B cell (primary cell): Measurements from ENCODE around the gene ODAD4. TPM values are rescaled to one million over a fixed set of nuclear protein-coding genes. Genes with fewer than 3 reads are reported as not detected.

Source experiments
- ATAC-seq: fragments of 200-7000 bp; cut with Tn5 transposase; one replicate; pipeline ENCODE4 v1.10.0; 2021; ENCODE audit warnings: low read depth, mild to moderate bottlenecking, moderate number of reproducible peaks, moderate library complexity
- CTCF ChIA-PET: fragments of 350-600 bp; sonication (Branson Sonifier 250); formaldehyde crosslinking; loops from one replicate; lab custom pipeline; 2021; ENCODE audit warnings: antibody characterized with exemption, inconsistent platforms; lab: Charles Lee
- POLR2A ChIA-PET: fragments of 350-600 bp; sonication (Branson Sonifier 250); formaldehyde crosslinking; loops from one replicate; lab custom pipeline; 2021; ENCODE audit warnings: antibody characterized with exemption; lab: Charles Lee
- DNase-seq: peaks from one replicate; pipeline ENCODE4 v3.0.0; 2013
- H2AFZ ChIP-seq: 2 replicates; pipeline ENCODE4 v1.6.1; 2012; ENCODE audit warnings: mild to moderate bottlenecking, low read depth, low read length; ENCODE audit not compliant: insufficient read depth, poor library complexity, severe bottlenecking
- H3K27ac ChIP-seq, 2 donors: 1 replicate in 1 of 2; 2 replicates in 1 of 2; pipeline ENCODE4 v1.5.1; 2012 to 2013; ENCODE audit warnings: low read length in 2 of 2, mild to moderate bottlenecking in 2 of 2, moderate library complexity in 1 of 2
- H3K27me3 ChIP-seq, 4 experiments: fragments of 200-600 bp in 1 of 4; sonication (generic) in 1 of 4; replicated peaks in 1 of 4; 1 replicate in 2 of 4; 2 replicates in 2 of 4; pipeline versions ENCODE4 v1.6.1 to v1.7.0; 2013 to 2016; ENCODE audit warnings: low read length in 3 of 4, mild to moderate bottlenecking in 2 of 4, mixed read lengths in 1 of 4, moderate library complexity in 1 of 4; ENCODE audit not compliant: insufficient read depth in 4 of 4, control insufficient read depth in 3 of 4; ENCODE audit errors: control extremely low read depth in 1 of 4
- H3K36me3 ChIP-seq, 2 experiments: replicated peaks in 1 of 2; 1 replicate in 1 of 2; 2 replicates in 1 of 2; pipeline versions ENCODE4 v1.6.1 to v1.7.1; 2013; ENCODE audit warnings: low read length in 1 of 2; ENCODE audit not compliant: insufficient read depth in 2 of 2, control insufficient read depth in 1 of 2; ENCODE audit errors: control extremely low read depth in 1 of 2, extremely low read depth in 1 of 2
- H3K4me1 ChIP-seq, 2 donors: fragments of 200-600 bp in 1 of 2; sonication (generic) in 1 of 2; 1 replicate in 1 of 2; 2 replicates in 1 of 2; pipeline versions ENCODE4 v1.5.1 to v1.6.1; 2013 to 2017; ENCODE audit warnings: low read length in 2 of 2; ENCODE audit not compliant: control insufficient read depth in 2 of 2, insufficient read depth in 2 of 2
- H3K4me2 ChIP-seq: replicated peaks from 2 replicates; pipeline ENCODE3; 2012; ENCODE audit warnings: mild to moderate bottlenecking, low read depth, low read length; ENCODE audit not compliant: poor library complexity, severe bottlenecking
- H3K4me3 ChIP-seq, 5 experiments: fragments of 200-600 bp in 1 of 5; sonication (generic) in 1 of 5; 1 replicate in 3 of 5; 2 replicates in 2 of 5; pipeline versions ENCODE4 v1.5.1 to v1.7.0; 2011 to 2016; ENCODE audit warnings: low read length in 4 of 5, mild to moderate bottlenecking in 4 of 5, low read depth in 2 of 5, control low read depth in 1 of 5, moderate library complexity in 1 of 5; ENCODE audit not compliant: insufficient read depth in 1 of 5; ENCODE audit errors: control extremely low read depth in 1 of 5, extremely low read depth in 1 of 5
- H3K79me2 ChIP-seq: fragments of 200-600 bp; sonication (generic); one replicate; pipeline ENCODE4 v1.6.0; 2016; ENCODE audit warnings: low read length; ENCODE audit not compliant: control insufficient read depth, insufficient read depth
- H3K9ac ChIP-seq: fragments of 200-600 bp; sonication (generic); 2 replicates; pipeline ENCODE4 v1.6.1; 2017; ENCODE audit warnings: mild to moderate bottlenecking, low read length, moderate library complexity
- H3K9me3 ChIP-seq, 3 donors: one replicate each; pipeline versions ENCODE4 v1.6.1 to v1.7.1; 2013; ENCODE audit warnings: low read length in 2 of 3; ENCODE audit not compliant: control insufficient read depth in 2 of 3, insufficient read depth in 1 of 3; ENCODE audit errors: control extremely low read depth in 1 of 3
- H4K20me1 ChIP-seq: 2 replicates; pipeline ENCODE4 v1.6.0; 2012; ENCODE audit warnings: mild to moderate bottlenecking, low read length; ENCODE audit not compliant: insufficient read depth, control insufficient read depth, poor library complexity, severe bottlenecking
- H3K27ac Mint-ChIP-seq: one replicate; pipeline ENCODE4 v1.8.0; 2021; ENCODE audit warnings: mixed read lengths
- H3K27me3 Mint-ChIP-seq: one replicate; pipeline ENCODE4 v1.8.0; 2021; ENCODE audit warnings: mixed read lengths
- H3K4me1 Mint-ChIP-seq: one replicate; pipeline ENCODE4 v1.8.0; 2021; ENCODE audit warnings: mixed read lengths
- H3K4me3 Mint-ChIP-seq: one replicate; pipeline ENCODE4 v1.8.0; 2021; ENCODE audit warnings: mixed read lengths
- H3K9me3 Mint-ChIP-seq: one replicate; pipeline ENCODE4 v1.8.0; 2022; ENCODE audit warnings: mixed read lengths; ENCODE audit not compliant: insufficient read depth
- EZH2 ChIP-seq: IDR thresholded peaks from 2 replicates; pipeline ENCODE4 v1.6.1; 2012; ENCODE audit warnings: borderline replicate concordance, low read depth, mild to moderate bottlenecking, moderate library complexity, low read length; ENCODE audit not compliant: insufficient read depth, poor library complexity, severe bottlenecking
- WGBS: methylation state at CpG from one replicate; pipeline ENCODE4 v1.1.5; 2013; ENCODE audit warnings: missing lambda C conversion rate; ENCODE audit not compliant: insufficient coverage; 5-methylcytosine and 5-hydroxymethylcytosine counted together
- intact Hi-C: fragments of 100-400 bp; cut with micrococcal nuclease; formaldehyde crosslinking; loops from one replicate; pipeline ENCODE4 v1.10.0; 2022
- polyA plus RNA-seq: library from polyadenylated mRNA; depleted of rRNA; stranded (reverse); fragments of >200 nt; gene quantifications from 2 replicates; pipeline ENCODE4 v1.2.3, GENCODE V29; 2012
- total RNA-seq, 2 donors: library from RNA; stranded (reverse); fragments of 120-200 nt in 1 of 2; gene quantifications; 1 replicate in 1 of 2; 2 replicates in 1 of 2; pipeline versions ENCODE4 v1.2.3 to v1.2.4, GENCODE V29; 2013 to 2022
- TF ChIP-seq, protein P1 (sequence below): fragments of 200-600 bp; IDR thresholded peaks from one replicate; pipeline ENCODE4 v1.8.0; 2022; ENCODE audit warnings: antibody characterized with exemption, mild to moderate bottlenecking

Gene ODAD4
- total and polyA plus RNA-seq, 2 donors (not counting 1 experiment from before 2014, with no cell fraction given) = 0.27 TPM; not detected in 1

- no peaks in the 10 kb centered on the region for H3K4me1 Mint-ChIP-seq
- H4K20me1 ChIP-seq = no peaks in the 10 kb centered on the region
- no peaks in the 10 kb centered on the region for H3K27me3 ChIP-seq
- intact Hi-C loops = no loop called here
- H3K79me2 ChIP-seq = no peaks in the 10 kb centered on the region
- no peak for TF ChIP-seq EZH2
- TF ChIP-seq, protein P1, sequence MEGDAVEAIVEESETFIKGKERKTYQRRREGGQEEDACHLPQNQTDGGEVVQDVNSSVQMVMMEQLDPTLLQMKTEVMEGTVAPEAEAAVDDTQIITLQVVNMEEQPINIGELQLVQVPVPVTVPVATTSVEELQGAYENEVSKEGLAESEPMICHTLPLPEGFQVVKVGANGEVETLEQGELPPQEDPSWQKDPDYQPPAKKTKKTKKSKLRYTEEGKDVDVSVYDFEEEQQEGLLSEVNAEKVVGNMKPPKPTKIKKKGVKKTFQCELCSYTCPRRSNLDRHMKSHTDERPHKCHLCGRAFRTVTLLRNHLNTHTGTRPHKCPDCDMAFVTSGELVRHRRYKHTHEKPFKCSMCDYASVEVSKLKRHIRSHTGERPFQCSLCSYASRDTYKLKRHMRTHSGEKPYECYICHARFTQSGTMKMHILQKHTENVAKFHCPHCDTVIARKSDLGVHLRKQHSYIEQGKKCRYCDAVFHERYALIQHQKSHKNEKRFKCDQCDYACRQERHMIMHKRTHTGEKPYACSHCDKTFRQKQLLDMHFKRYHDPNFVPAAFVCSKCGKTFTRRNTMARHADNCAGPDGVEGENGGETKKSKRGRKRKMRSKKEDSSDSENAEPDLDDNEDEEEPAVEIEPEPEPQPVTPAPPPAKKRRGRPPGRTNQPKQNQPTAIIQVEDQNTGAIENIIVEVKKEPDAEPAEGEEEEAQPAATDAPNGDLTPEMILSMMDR = no peak
- no peaks in the 10 kb centered on the region for H3K9me3 Mint-ChIP-seq
- H3K9me3 ChIP-seq = no peaks in the 10 kb centered on the region
- no peak overlapping the region for H3K27ac ChIP-seq
- DNase-seq (no peak), ATAC-seq (no peak)
- H3K4me2 ChIP-seq = no peak overlapping the region
- no peak overlapping the region for H2AFZ ChIP-seq
- no peak overlapping the region for H3K4me3 Mint-ChIP-seq
- no peak overlapping the region for H3K27ac Mint-ChIP-seq
- ChIA-PET CTCF (interaction anchor here (0.5 to 1.1 kb wide), 3 partner anchors 25 to 447 kb away, joined by 3 to 5 read pairs (median 4); no protein-coding TSS in a partner anchor), POLR2A (no interaction called here)
- WGBS = 93% methylated on average over 10 of the region's 19 CpGs
- H3K9ac ChIP-seq = no peak overlapping the region
- no peaks in the 10 kb centered on the region for H3K4me1 ChIP-seq
- H3K4me3 ChIP-seq = no peak overlapping the region
- peaks cover 3% of the 10 kb centered on the region for H3K27me3 Mint-ChIP-seq
- H3K36me3 ChIP-seq = no peaks in the 10 kb centered on the region
Measured at GRCh38 chr17:41937970-41938954, 7.8 kb downstream of the ODAD4 start.
